ENCODE data around the gene RSPO3.

DNA sequence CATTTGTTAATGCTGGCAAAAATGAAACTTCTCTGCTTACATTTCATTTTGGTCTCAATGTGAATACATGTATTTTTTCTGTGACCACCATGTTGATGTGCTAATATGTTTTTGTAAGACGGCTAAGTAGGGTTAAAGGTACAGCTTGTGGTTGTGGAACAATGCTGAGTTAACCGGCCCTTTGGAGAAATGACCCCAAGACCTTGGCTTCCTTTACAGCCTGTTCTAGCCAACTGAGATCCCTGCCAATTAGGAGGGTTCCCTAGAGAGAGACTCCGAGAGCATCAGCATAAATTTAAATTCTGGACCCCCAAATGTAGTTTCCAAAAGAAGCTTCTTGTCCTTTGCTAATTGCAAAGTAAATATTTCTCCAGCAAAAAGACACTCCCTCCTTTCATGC is 44.4 kb downstream of the RSPO3 start:
- TF ChIP-seq, protein P1, sequence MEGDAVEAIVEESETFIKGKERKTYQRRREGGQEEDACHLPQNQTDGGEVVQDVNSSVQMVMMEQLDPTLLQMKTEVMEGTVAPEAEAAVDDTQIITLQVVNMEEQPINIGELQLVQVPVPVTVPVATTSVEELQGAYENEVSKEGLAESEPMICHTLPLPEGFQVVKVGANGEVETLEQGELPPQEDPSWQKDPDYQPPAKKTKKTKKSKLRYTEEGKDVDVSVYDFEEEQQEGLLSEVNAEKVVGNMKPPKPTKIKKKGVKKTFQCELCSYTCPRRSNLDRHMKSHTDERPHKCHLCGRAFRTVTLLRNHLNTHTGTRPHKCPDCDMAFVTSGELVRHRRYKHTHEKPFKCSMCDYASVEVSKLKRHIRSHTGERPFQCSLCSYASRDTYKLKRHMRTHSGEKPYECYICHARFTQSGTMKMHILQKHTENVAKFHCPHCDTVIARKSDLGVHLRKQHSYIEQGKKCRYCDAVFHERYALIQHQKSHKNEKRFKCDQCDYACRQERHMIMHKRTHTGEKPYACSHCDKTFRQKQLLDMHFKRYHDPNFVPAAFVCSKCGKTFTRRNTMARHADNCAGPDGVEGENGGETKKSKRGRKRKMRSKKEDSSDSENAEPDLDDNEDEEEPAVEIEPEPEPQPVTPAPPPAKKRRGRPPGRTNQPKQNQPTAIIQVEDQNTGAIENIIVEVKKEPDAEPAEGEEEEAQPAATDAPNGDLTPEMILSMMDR (conservative IDR thresholded peaks at IDR 0.05 in 1 of 2, IDR thresholded peaks at IDR 0.05 in 1 of 2; ENCODE audit: low read depth in 1 of 2, low read length in 2 of 2) = no peak
- TF ChIP-seq EZH2 (IDR thresholded peaks at IDR 0.05; ENCODE audit: low read length, missing control alignments) = no peak
